Common myeloid progenitor, CD34-positive (primary cell): ENCODE measurements around the gene IFNW1.
"Not testable (repeated sequence)": the region's sequence is repeated elsewhere in the genome, so short reads cannot be mapped to it uniquely, and the experiment has no call there.

ENCODE experiments used
- CTCF ChIA-PET: fragments of 350-600 bp; sonication (Branson Sonifier 250); formaldehyde crosslinking; loops from one replicate; lab custom pipeline; 2021; ENCODE audit warnings: antibody characterized with exemption; lab: Charles Lee
- POLR2A ChIA-PET: fragments of 350-600 bp; sonication (Branson Sonifier 250); formaldehyde crosslinking; loops from one replicate; lab custom pipeline; 2021; ENCODE audit warnings: antibody characterized with exemption; lab: Charles Lee
- DNase-seq, 3 donors: peaks; one replicate each; pipeline versions ENCODE4 v3.0.0 to v3.0.0-alpha.2; 2013
- H3K27ac ChIP-seq, 2 experiments: 1 replicate in 1 of 2; 2 replicates in 1 of 2; pipeline ENCODE4 v1.7.0; 2013; ENCODE audit warnings: inconsistent platforms in 2 of 2, low read length in 2 of 2, mild to moderate bottlenecking in 2 of 2, low read depth in 1 of 2, moderate library complexity in 1 of 2; ENCODE audit not compliant: severe bottlenecking in 2 of 2, insufficient read depth in 1 of 2, poor library complexity in 1 of 2
- H3K27me3 ChIP-seq, 5 experiments: replicated peaks in 2 of 5; 1 replicate in 3 of 5; 2 replicates in 2 of 5; pipeline versions ENCODE4 v1.6.1 to v1.7.0; 2013; ENCODE audit warnings: low read length in 4 of 5, mild to moderate bottlenecking in 2 of 5, moderate library complexity in 2 of 5, inconsistent platforms in 1 of 5; ENCODE audit not compliant: insufficient read depth in 5 of 5, control insufficient read depth in 4 of 5
- H3K36me3 ChIP-seq, 4 experiments: 1 replicate in 2 of 4; 2 replicates in 2 of 4; pipeline versions ENCODE4 v1.6.1 to v1.7.0; 2013; ENCODE audit warnings: low read length in 3 of 4, control low read depth in 1 of 4, mild to moderate bottlenecking in 1 of 4; ENCODE audit not compliant: control insufficient read depth in 4 of 4, insufficient read depth in 4 of 4
- H3K4me1 ChIP-seq, 4 experiments: 1 replicate in 3 of 4; 2 replicates in 1 of 4; pipeline versions ENCODE4 v1.6.1 to v1.7.1; 2013; ENCODE audit warnings: low read length in 3 of 4, mild to moderate bottlenecking in 3 of 4, control low read depth in 1 of 4, inconsistent platforms in 1 of 4, moderate library complexity in 1 of 4; ENCODE audit not compliant: control insufficient read depth in 4 of 4, insufficient read depth in 4 of 4; ENCODE audit errors: control extremely low read depth in 1 of 4
- H3K4me3 ChIP-seq, 7 experiments: 1 replicate in 4 of 7; 2 replicates in 3 of 7; pipeline versions ENCODE4 v1.5.1 to v1.7.0; 2013; ENCODE audit warnings: mild to moderate bottlenecking in 7 of 7, low read length in 6 of 7, moderate library complexity in 6 of 7, inconsistent platforms in 2 of 7, low read depth in 2 of 7, control low read depth in 1 of 7; ENCODE audit not compliant: insufficient read depth in 4 of 7, control insufficient read depth in 1 of 7; ENCODE audit errors: extremely low read depth in 1 of 7
- H3K9me3 ChIP-seq, 5 experiments: 1 replicate in 4 of 5; 2 replicates in 1 of 5; pipeline versions ENCODE4 v1.6.1 to v1.7.1; 2013; ENCODE audit warnings: low read length in 4 of 5, mild to moderate bottlenecking in 2 of 5, inconsistent platforms in 1 of 5, low read depth in 1 of 5, moderate library complexity in 1 of 5; ENCODE audit not compliant: control insufficient read depth in 4 of 5, insufficient read depth in 2 of 5; ENCODE audit errors: control extremely low read depth in 1 of 5
- WGBS: methylation state at CpG from one replicate; pipeline ENCODE4 v1.1.5; 2013; ENCODE audit not compliant: insufficient coverage; 5-methylcytosine and 5-hydroxymethylcytosine counted together

The IFNW1 gene

DNA sequence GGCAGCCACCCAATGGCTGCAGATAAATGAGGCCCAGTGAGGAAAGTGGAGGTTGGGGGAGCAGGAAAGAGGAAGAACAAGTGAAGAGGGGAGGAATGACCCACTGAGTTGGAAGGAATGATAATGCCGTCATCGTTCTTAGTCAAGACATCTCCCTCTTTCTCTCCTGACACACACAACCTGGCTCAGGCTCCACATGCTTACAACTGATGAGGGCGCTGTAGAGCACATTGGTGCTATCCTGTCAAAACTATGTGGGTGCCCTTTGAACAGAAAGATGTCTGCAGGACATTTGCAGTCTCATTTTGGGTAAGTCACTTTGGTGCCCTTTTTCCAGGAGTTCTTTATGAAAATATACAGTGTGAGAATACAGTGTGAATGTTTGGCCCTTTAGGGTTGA lies 5.9 kb downstream of the IFNW1 start:
- Histone ChIP-seq H3K9me3 (no peaks in the 10 kb centered on the region), H3K36me3 (no peaks in the 10 kb centered on the region), H3K4me1 (peaks cover 0 to 2% (median 1%) of the 10 kb centered on the region in 4 experiments), H3K27me3 (no peaks in the 10 kb centered on the region), H3K27ac (no peak overlapping the region), H3K4me3 (no peak overlapping the region)
- WGBS = 30% methylated on average over 1 of the region's 3 CpGs
- CTCF ChIA-PET = interaction anchor here (1.3 kb wide), 1 partner anchor 11 kb away, joined by 3 read pairs; no protein-coding TSS in a partner anchor
- no peak for DNase-seq
- POLR2A ChIA-PET = no interaction called here

DNA sequence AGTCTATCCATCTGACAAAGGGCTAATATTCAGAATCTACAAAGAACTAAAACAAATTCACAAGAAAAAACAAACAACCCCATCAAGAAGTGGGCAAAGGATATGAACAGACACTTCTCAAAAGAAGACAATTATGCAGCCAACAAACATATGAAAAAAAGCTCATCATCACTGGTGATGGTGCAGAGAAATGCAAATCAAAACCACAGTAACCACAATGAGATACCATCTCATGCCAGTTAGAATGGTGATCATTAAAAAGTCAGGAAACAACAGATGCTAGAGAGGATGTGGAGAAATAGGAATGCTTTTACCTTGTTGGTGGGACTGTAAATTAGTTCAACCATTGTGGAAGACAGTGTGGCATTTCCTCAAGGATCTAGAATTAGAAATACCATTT lies 13.4 kb downstream of the IFNW1 start:
- H3K27ac ChIP-seq, H3K4me1 ChIP-seq, H3K9me3 ChIP-seq, H3K27me3 ChIP-seq, H3K4me3 ChIP-seq, POLR2A ChIA-PET, H3K36me3 ChIP-seq, CTCF ChIA-PET: not testable (repeated sequence)
- peak in 1 of 3 donors; percentile 31 for DNase-seq

DNA sequence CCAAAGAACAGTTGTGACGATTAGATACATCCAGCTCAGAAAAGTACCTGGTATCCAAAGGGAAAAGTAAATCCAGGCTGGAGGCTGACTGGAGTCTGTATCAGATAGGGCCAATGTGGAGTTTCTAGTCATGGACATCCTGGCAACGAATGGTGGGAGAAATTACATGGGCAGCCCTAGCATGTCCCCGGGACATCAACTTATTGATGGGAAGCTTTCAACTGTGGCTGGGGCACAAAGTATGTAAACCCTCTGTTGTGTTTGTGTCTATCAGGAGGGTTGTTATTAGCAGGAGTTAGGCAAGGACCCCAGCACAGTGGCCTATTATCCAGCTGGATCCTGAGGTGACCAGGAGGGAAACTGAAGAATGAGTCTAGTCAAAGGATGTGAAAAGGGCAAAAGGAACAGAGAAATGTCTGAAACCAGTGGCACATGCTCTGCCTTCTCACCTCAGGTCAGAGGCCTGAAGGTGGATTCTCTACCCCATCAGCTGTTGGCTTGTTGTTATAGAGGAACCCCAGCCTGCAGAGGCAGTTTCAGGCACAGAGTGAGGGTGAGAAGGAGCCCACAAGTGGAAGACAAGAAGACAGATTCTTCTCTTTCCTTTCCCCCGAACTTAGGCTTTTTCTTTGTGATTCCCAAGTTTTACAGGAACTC lies 19.9 kb downstream of the IFNW1 start:
- ChIA-PET CTCF (interaction anchor here (1.3 kb wide), 1 partner anchor 491 kb away, joined by 3 read pairs; no protein-coding TSS in a partner anchor), POLR2A (no interaction called here)
- 100% methylated on average over 3 of the region's 4 CpGs for WGBS

DNA sequence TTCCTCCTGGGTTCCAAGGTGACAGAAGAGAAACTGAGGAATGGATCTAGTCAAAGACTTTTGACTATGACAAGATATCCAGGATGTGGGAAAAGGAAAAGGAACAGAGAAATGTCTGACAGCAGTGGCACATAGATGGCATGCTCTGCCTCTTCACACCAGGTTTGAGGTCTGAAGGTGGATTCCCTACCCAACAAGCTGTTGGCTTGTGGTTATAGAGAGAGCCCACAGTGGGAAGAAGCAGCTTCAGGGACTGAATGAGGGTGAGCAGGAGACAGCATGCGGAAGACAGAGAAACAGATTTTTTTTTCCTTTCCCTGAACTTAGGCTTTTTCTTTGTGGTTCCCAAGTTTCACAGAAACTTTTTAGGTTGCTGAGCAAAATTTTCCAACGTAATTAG lies 20.6 kb downstream of the IFNW1 start:
- no peaks in the 10 kb centered on the region for H3K36me3 ChIP-seq
- CTCF ChIA-PET = interaction anchor here (1.3 kb wide), 1 partner anchor 490 kb away, joined by 3 read pairs; no protein-coding TSS in a partner anchor
- WGBS = 90% methylated on average over 1 of the region's 2 CpGs

More for the DNA sequence above, 19.9 kb downstream of the IFNW1 start:
- Histone ChIP-seq H3K27me3 (no peaks in the 10 kb centered on the region), H3K27ac (no peak overlapping the region), H3K4me3 (no peak overlapping the region), H3K9me3 (no peaks in the 10 kb centered on the region), H3K36me3 (no peaks in the 10 kb centered on the region), H3K4me1 (peaks cover 6 to 22% (median 19%) of the 10 kb centered on the region in 4 experiments)
- DNase-seq = no peak

DNA sequence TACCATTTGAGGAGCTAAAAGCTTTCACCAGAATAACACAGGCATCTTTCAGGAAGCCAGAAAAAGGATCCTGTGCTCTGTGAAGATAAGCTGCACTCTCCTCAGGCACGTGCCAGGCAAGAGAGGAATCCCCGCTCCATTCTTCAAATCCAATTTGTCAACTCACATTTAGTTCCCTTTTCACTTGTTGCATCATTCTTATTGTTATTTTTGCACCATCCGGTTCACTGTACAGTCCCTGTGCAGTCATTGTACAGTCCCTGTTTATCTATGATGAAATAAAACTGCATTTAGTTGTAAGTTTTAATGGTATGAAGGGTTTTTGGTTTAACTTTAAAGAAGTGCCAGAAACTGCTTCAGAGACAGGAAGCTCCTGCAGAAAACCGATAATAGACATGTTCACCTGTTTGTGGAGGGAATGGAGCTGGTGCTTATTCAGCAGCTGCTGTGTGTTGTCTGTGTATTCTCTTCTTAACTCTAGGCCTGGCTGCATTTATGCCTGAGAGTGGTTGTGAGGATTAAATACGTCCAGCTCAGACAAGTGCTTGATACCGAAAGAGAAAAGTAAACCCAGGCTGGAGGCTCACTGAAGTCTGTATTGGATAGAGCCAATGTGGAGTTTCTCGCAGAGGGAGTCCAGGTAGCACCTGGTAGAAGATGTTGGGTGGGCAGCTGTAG lies 22.4 kb downstream of the IFNW1 start:
- Histone ChIP-seq H3K27me3 (no peaks in the 10 kb centered on the region), H3K4me1 (peaks cover 6 to 22% (median 19%) of the 10 kb centered on the region in 4 experiments), H3K9me3 (no peaks in the 10 kb centered on the region), H3K27ac (peak overlapping the region; percentile 51 to 75), H3K4me3 (peak overlapping the region in 3 of 7 experiments; percentile 16 to 46 (median 44)), H3K36me3 (no peaks in the 10 kb centered on the region)
- ChIA-PET CTCF (interaction anchor here (1.4 to 1.7 kb wide), 2 partner anchors 14 to 23 kb away, joined by 4 to 8 read pairs; no protein-coding TSS in a partner anchor), POLR2A (interaction anchor here (0.5 to 0.6 kb wide), 2 partner anchors 108 to 126 kb away, joined by 3 read pairs; no protein-coding TSS in a partner anchor)
- 22% methylated on average over 6 of the region's 7 CpGs for WGBS
- peak; percentile 79 to 98 (median 94) for DNase-seq

More for the DNA sequence above, 20.6 kb downstream of the IFNW1 start:
- H3K4me1 ChIP-seq = peaks cover 6 to 22% (median 19%) of the 10 kb centered on the region in 4 experiments
- H3K27ac ChIP-seq = no peak overlapping the region
- POLR2A ChIA-PET = no interaction called here
- DNase-seq = peak in 1 of 3 donors; percentile 47
- no peaks in the 10 kb centered on the region for H3K27me3 ChIP-seq
- no peak overlapping the region for H3K4me3 ChIP-seq
- no peaks in the 10 kb centered on the region for H3K9me3 ChIP-seq

DNA sequence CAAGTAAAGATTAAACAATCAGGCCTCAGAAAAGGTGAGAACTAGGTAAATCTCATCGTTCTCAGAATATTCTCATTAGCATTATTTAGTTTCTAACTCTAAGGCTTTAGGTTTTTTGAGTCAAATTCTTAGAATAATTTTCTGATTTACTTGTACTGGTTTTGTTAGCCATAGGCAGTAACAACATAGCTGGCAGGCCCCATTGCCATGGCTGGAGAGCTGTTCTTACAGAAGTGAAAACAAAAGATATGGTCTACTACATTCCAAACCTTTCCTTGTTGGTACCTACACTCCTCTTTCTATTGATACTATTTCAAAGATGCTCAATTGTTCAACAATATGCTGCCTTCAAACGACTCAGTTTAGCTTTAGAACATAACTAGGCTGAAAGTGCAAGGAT lies 27.3 kb downstream of the IFNW1 start:
- ChIA-PET POLR2A (no interaction called here), CTCF (interaction anchor here (6.0 kb wide), 2 partner anchors 37 to 230 kb away, joined by 35 to 70 read pairs; partner anchors contain the start of gene IFNB1)
- no CpG with 5 or more reads among the region's 2 CpGs for WGBS
- no peaks in the 10 kb centered on the region for H3K9me3 ChIP-seq
- peaks cover 2 to 11% (median 10%) of the 10 kb centered on the region in 4 experiments for H3K4me1 ChIP-seq
- H3K27me3 ChIP-seq = no peaks in the 10 kb centered on the region
- no peaks in the 10 kb centered on the region for H3K36me3 ChIP-seq
- no peak for DNase-seq
- no peak overlapping the region for H3K27ac ChIP-seq
- H3K4me3 ChIP-seq = no peak overlapping the region
